Activated T-cell treated with anti-CD3 and anti-CD28 coated beads, Interleukin-2, amount 50 U/mL, for 4 hours (primary cell): ENCODE measurements around the gene ZNF25. TPM values are rescaled to one million over a fixed set of nuclear protein-coding genes. Genes with fewer than 3 reads are reported as not detected.
"Not testable (repeated sequence)": the region's sequence is repeated elsewhere in the genome, so short reads cannot be mapped to it uniquely, and the experiment has no call there.

Experiments
- ATAC-seq, 2 donors: fragments of 200-7000 bp; cut with Tn5 transposase; one replicate each; pipeline ENCODE4 v1.10.0; 2021
- DNase-seq: peaks from one replicate; pipeline ENCODE4 v3.0.0-alpha.2; 2020
- H3K27me3 Mint-ChIP-seq: one replicate; pipeline ENCODE4 v1.8.0; 2021; ENCODE audit warnings: low read depth, mixed read lengths
- H3K36me3 Mint-ChIP-seq: one replicate; pipeline ENCODE4 v1.8.0; 2022; ENCODE audit warnings: mixed read lengths; ENCODE audit not compliant: insufficient read depth
- H3K4me1 Mint-ChIP-seq: one replicate; pipeline ENCODE4 v1.8.0; 2021; ENCODE audit warnings: low read depth, mixed read lengths
- H3K4me3 Mint-ChIP-seq: one replicate; pipeline ENCODE4 v1.8.0; 2021; ENCODE audit warnings: mild to moderate bottlenecking, moderate library complexity, mixed read lengths
- H3K9me3 Mint-ChIP-seq: one replicate; pipeline ENCODE4 v1.8.0; 2021; ENCODE audit warnings: mixed read lengths
- total RNA-seq, 3 donors: library from RNA; stranded (reverse); gene quantifications; one replicate each; pipeline ENCODE4 v1.2.1, GENCODE V29; 2021

The ZNF25 gene
- 1 to 10 TPM; 2.9 to 3.5 (median 3.1) TPM for total RNA-seq

GRCh38 chr10:37976091-37976879 is at the start of gene ZNF25:
TSS of gene ZNF25 (minus strand) at chr10:37976647. CDS start at chr10:37971722, 4,925 bp downstream.
- Mint-ChIP-seq H3K4me3 (peak within 1 kb of the TSS; percentile 89), H3K4me1 (peaks cover 23% of the 10 kb centered on the region), H3K36me3 (no peaks in the 10 kb centered on the region), H3K27me3 (no peaks in the 10 kb centered on the region), H3K9me3 (no peaks in the 10 kb centered on the region)
- DNase-seq (peak; percentile 95), ATAC-seq (peak; percentile 94)

- DNase-seq, result no peak
- Mint-ChIP-seq H3K9me3 (no peaks in the 10 kb centered on the region), H3K4me1 (peaks cover 24% of the 10 kb centered on the region), H3K4me3 (no peak overlapping the region), H3K27me3 (no peaks in the 10 kb centered on the region), H3K36me3 (peaks cover 65% of the 10 kb centered on the region)
- ATAC-seq, result no peak
Measured at GRCh38 chr10:38025283-38025682, 48.8 kb upstream of the ZNF25 start.

GRCh38 chr10:38019124-38019523 is 42.7 kb upstream of the ZNF25 start:
- not testable (repeated sequence) for ATAC-seq, H3K27me3 Mint-ChIP-seq, H3K4me3 Mint-ChIP-seq, DNase-seq, H3K9me3 Mint-ChIP-seq
- H3K4me1 Mint-ChIP-seq, result peaks cover 20% of the 10 kb centered on the region
- H3K36me3 Mint-ChIP-seq, result peaks cover 61% of the 10 kb centered on the region

- H3K4me1 Mint-ChIP-seq, result peaks cover 35% of the 10 kb centered on the region
- H3K27me3 Mint-ChIP-seq, result no peaks in the 10 kb centered on the region
- H3K9me3 Mint-ChIP-seq, result peaks cover 9% of the 10 kb centered on the region
- ATAC-seq (no peak), DNase-seq (no peak)
- H3K36me3 Mint-ChIP-seq, result peaks cover 60% of the 10 kb centered on the region
- no peak overlapping the region for H3K4me3 Mint-ChIP-seq
Measured at GRCh38 chr10:38016354-38016753, 39.9 kb upstream of the ZNF25 start.

- ATAC-seq (peak; percentile 88 to 89), DNase-seq (peak; percentile 87)
- peak within 1 kb of the TSS; percentile 90 for H3K4me3 Mint-ChIP-seq
- H3K9me3 Mint-ChIP-seq, result no peaks in the 10 kb centered on the region
- H3K27me3 Mint-ChIP-seq, result no peaks in the 10 kb centered on the region
- peaks cover 15% of the 10 kb centered on the region for H3K36me3 Mint-ChIP-seq
- H3K4me1 Mint-ChIP-seq, result peaks cover 36% of the 10 kb centered on the region
Measured at GRCh38 chr10:38010119-38010903, 33.9 kb upstream of the ZNF25 start, which contains the start of gene ZNF33A. TSS of gene ZNF33A (plus strand) at chr10:38010675. CDS start at chr10:38012342, 1,667 bp downstream.

- H3K4me1 Mint-ChIP-seq, result peaks cover 22% of the 10 kb centered on the region
- H3K27me3 Mint-ChIP-seq, result no peaks in the 10 kb centered on the region
- DNase-seq (no peak), ATAC-seq (no peak)
- no peaks in the 10 kb centered on the region for H3K9me3 Mint-ChIP-seq
- peaks cover 6% of the 10 kb centered on the region for H3K36me3 Mint-ChIP-seq
- H3K4me3 Mint-ChIP-seq, result no peak overlapping the region
Measured at GRCh38 chr10:38007991-38008390, 31.5 kb upstream of the ZNF25 start.

GRCh38 chr10:38007551-38007950 is 31.1 kb upstream of the ZNF25 start:
- Mint-ChIP-seq H3K9me3 (no peaks in the 10 kb centered on the region), H3K36me3 (peaks cover 4% of the 10 kb centered on the region), H3K4me3 (no peak overlapping the region), H3K27me3 (no peaks in the 10 kb centered on the region), H3K4me1 (peaks cover 20% of the 10 kb centered on the region)
- DNase-seq (no peak), ATAC-seq (no peak)

GRCh38 chr10:38003588-38003987 is 27.1 kb upstream of the ZNF25 start:
- no peaks in the 10 kb centered on the region for H3K4me1 Mint-ChIP-seq
- H3K36me3 Mint-ChIP-seq, result no peaks in the 10 kb centered on the region
- ATAC-seq, result no peak

GRCh38 chr10:38003026-38003425 is 26.6 kb upstream of the ZNF25 start:
- H3K4me3 Mint-ChIP-seq, result no peak overlapping the region
- H3K36me3 Mint-ChIP-seq, result no peaks in the 10 kb centered on the region
- no peak for ATAC-seq
- H3K4me1 Mint-ChIP-seq, result no peaks in the 10 kb centered on the region
- no peaks in the 10 kb centered on the region for H3K9me3 Mint-ChIP-seq
- no peaks in the 10 kb centered on the region for H3K27me3 Mint-ChIP-seq
- DNase-seq, result no peak

More at GRCh38 chr10:38003588-38003987, 27.1 kb upstream of the ZNF25 start:
- DNase-seq, result no peak
- no peaks in the 10 kb centered on the region for H3K9me3 Mint-ChIP-seq
- no peak overlapping the region for H3K4me3 Mint-ChIP-seq
- H3K27me3 Mint-ChIP-seq, result no peaks in the 10 kb centered on the region

GRCh38 chr10:38000474-38000873 is 24.0 kb upstream of the ZNF25 start:
- H3K4me3 Mint-ChIP-seq, H3K36me3 Mint-ChIP-seq, H3K4me1 Mint-ChIP-seq, H3K27me3 Mint-ChIP-seq, DNase-seq, H3K9me3 Mint-ChIP-seq, ATAC-seq: not testable (repeated sequence)

- not testable (repeated sequence) for H3K36me3 Mint-ChIP-seq, H3K4me1 Mint-ChIP-seq, ATAC-seq, H3K9me3 Mint-ChIP-seq, H3K4me3 Mint-ChIP-seq, DNase-seq, H3K27me3 Mint-ChIP-seq
Measured at GRCh38 chr10:37998920-37999319, 22.5 kb upstream of the ZNF25 start.

GRCh38 chr10:37992083-37992482 is 15.6 kb upstream of the ZNF25 start:
- H3K9me3 Mint-ChIP-seq, result no peaks in the 10 kb centered on the region
- ATAC-seq, result no peak
- H3K36me3 Mint-ChIP-seq, result no peaks in the 10 kb centered on the region
- H3K27me3 Mint-ChIP-seq, result peaks cover 9% of the 10 kb centered on the region
- DNase-seq, result no peak
- no peaks in the 10 kb centered on the region for H3K4me1 Mint-ChIP-seq
- no peak overlapping the region for H3K4me3 Mint-ChIP-seq

- no peak for DNase-seq
- Mint-ChIP-seq H3K4me3 (no peak overlapping the region), H3K9me3 (no peaks in the 10 kb centered on the region), H3K4me1 (no peaks in the 10 kb centered on the region), H3K36me3 (no peaks in the 10 kb centered on the region), H3K27me3 (peaks cover 9% of the 10 kb centered on the region)
- ATAC-seq, result no peak
Measured at GRCh38 chr10:37991655-37992054, 15.2 kb upstream of the ZNF25 start.

- H3K4me1 Mint-ChIP-seq, result peaks cover 23% of the 10 kb centered on the region
- no peaks in the 10 kb centered on the region for H3K9me3 Mint-ChIP-seq
- H3K36me3 Mint-ChIP-seq, result no peaks in the 10 kb centered on the region
- DNase-seq (no peak), ATAC-seq (no peak)
- H3K4me3 Mint-ChIP-seq, result peak overlapping the region; percentile 89
- no peaks in the 10 kb centered on the region for H3K27me3 Mint-ChIP-seq
Measured at GRCh38 chr10:37976880-37977203, 395 bp upstream of the ZNF25 start.
